Measurements from ENCODE around the gene RUBCNL. TPM values are rescaled to one million over a fixed set of nuclear protein-coding genes. Genes with fewer than 3 reads are reported as not detected.

Gene RUBCNL
- total RNA-seq, 1 experiment from 2014 or later, result 1.4 TPM

- H3K27me3 ChIP-seq (ENCODE audit: insufficient read depth, low read length), result no peaks in the 10 kb centered on the region
- no peak overlapping the region for H2AFZ ChIP-seq (ENCODE audit: low read length)
- no peak overlapping the region for H3K27ac ChIP-seq (ENCODE audit: insufficient read length, low read depth, low read length)
- H2BK15ac ChIP-seq (ENCODE audit: low read depth, low read length), result no peak overlapping the region
- DNase-seq, result no peak
- no peak overlapping the region for H3K4me2 ChIP-seq (ENCODE audit: insufficient read depth, insufficient read length, low read length)
- no peak overlapping the region for H2BK20ac ChIP-seq (ENCODE audit: low read depth, low read length, poor library complexity, severe bottlenecking)
- Mint-ChIP-seq H3K9me3 (no peaks in the 10 kb centered on the region; a peak in 2 of 5 replicates), H3K27me3 (ENCODE audit: low read depth) (peaks cover 4% of the 10 kb centered on the region; the same call in 1 of the 2 replicates), H3K4me3 (no peak overlapping the region), H3K27ac (no peak overlapping the region), H3K36me3 (ENCODE audit: insufficient read depth in 1 of 3, low read depth in 3 of 3) (no peaks in the 10 kb centered on the region), H3K4me1 (peaks cover 3 to 4% of the 10 kb centered on the region in 2 experiments)
- H3K18ac ChIP-seq (ENCODE audit: insufficient read length, low read depth, low read length), result no peak overlapping the region
- H4K8ac ChIP-seq (replicated peaks; ENCODE audit: insufficient read length, low read depth, low read length), result no peak overlapping the region
- no peak overlapping the region for H2AK5ac ChIP-seq (ENCODE audit: insufficient read length, low read length)
- no peaks in the 10 kb centered on the region for H3K4me1 ChIP-seq (ENCODE audit: insufficient read depth, low read length)
- H3K9me3 ChIP-seq (ENCODE audit: control insufficient read depth, low read depth, low read length), result no peaks in the 10 kb centered on the region
- no peaks in the 10 kb centered on the region for H4K20me1 ChIP-seq (ENCODE audit: control insufficient read depth, insufficient read depth, insufficient read length)
- no peak overlapping the region for H2BK120ac ChIP-seq (ENCODE audit: low read depth, low read length, poor library complexity, severe bottlenecking)
- H3K23me2 ChIP-seq (ENCODE audit: insufficient read length, low read depth, low read length, poor library complexity, severe bottlenecking), result no peaks in the 10 kb centered on the region
- no peak overlapping the region for H3K9ac ChIP-seq (ENCODE audit: extremely low read depth, insufficient read length, low read length)
- H2BK12ac ChIP-seq (ENCODE audit: insufficient read length, low read depth, low read length), result no peak overlapping the region
- H3T11ph ChIP-seq (ENCODE audit: low read length), result no peak overlapping the region
- H3K56ac ChIP-seq (ENCODE audit: insufficient read length, low read depth, low read length), result no peak overlapping the region
- H3K14ac ChIP-seq (ENCODE audit: insufficient read depth, low read length), result no peak overlapping the region
- no peaks in the 10 kb centered on the region for H3K79me2 ChIP-seq (ENCODE audit: insufficient read depth, low read length)
- no peak overlapping the region for H4K91ac ChIP-seq (ENCODE audit: insufficient read length, low read depth, low read length)
- H2BK5ac ChIP-seq (ENCODE audit: insufficient read length, low read length), result no peak overlapping the region
- TF ChIP-seq, protein P1, sequence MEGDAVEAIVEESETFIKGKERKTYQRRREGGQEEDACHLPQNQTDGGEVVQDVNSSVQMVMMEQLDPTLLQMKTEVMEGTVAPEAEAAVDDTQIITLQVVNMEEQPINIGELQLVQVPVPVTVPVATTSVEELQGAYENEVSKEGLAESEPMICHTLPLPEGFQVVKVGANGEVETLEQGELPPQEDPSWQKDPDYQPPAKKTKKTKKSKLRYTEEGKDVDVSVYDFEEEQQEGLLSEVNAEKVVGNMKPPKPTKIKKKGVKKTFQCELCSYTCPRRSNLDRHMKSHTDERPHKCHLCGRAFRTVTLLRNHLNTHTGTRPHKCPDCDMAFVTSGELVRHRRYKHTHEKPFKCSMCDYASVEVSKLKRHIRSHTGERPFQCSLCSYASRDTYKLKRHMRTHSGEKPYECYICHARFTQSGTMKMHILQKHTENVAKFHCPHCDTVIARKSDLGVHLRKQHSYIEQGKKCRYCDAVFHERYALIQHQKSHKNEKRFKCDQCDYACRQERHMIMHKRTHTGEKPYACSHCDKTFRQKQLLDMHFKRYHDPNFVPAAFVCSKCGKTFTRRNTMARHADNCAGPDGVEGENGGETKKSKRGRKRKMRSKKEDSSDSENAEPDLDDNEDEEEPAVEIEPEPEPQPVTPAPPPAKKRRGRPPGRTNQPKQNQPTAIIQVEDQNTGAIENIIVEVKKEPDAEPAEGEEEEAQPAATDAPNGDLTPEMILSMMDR (conservative IDR thresholded peaks at IDR 0.05), result no peak
- no peak overlapping the region for H3K23ac ChIP-seq (ENCODE audit: insufficient read length, low read depth, low read length)
- H3K4ac ChIP-seq (ENCODE audit: low read depth, low read length), result no peak overlapping the region
- H3K79me1 ChIP-seq (ENCODE audit: insufficient read depth, low read depth, low read length, poor library complexity, severe bottlenecking), result no peaks in the 10 kb centered on the region
- H4K5ac ChIP-seq (ENCODE audit: insufficient read length, low read depth, low read length), result no peak overlapping the region
These were observed 72.0 kb downstream of the RUBCNL start for GRCh38 chr13:46315036-46315435.
